GM10248 (cell line): ENCODE results near the gene TRIM15.
A peak's percentile ranks its signal among the peaks of the same experiment; 100 is the strongest.

Experiments used
- CTCF ChIA-PET: fragments of 300-600 bp; sonication (Branson Sonifier 250); formaldehyde crosslinking; extraction: SDS; loops from one replicate; lab custom pipeline; 2021; ENCODE audit warnings: antibody characterized with exemption; lab: Yijun Ruan, JAX
- POLR2A ChIA-PET: fragments of 350-650 bp; sonication (Branson Sonifier 250); formaldehyde crosslinking; extraction: SDS; loops from one replicate; lab custom pipeline; 2020; ENCODE audit warnings: antibody characterized with exemption; lab: Yijun Ruan, JAX
- DNase-seq: peaks from one replicate; pipeline ENCODE4 v3.0.0; 2012; ENCODE audit errors: extremely low spot score
- TF ChIP-seq, protein P1 (sequence below): IDR thresholded peaks from 2 replicates; pipeline ENCODE4 v1.5.1; 2012; ENCODE audit warnings: mild to moderate bottlenecking, low read depth; ENCODE audit errors: extremely low read depth, missing control alignments, control extremely low read depth

The TRIM15 gene

DNA sequence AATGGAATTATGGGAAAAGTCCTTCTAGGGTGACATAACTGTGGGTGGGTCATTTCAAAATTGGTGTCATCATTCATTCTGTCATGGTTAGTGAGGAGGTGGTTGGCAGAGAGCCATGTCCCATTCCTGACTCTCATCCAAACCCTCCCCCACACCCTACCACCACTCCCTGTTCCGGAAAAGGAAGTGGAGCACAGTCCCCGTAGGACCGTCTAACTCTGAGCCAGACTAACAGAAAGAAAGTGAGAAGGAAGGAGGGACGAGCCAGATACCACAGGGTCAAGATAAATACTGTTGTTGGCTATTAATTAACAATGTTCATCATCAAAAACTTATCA is 7.1 kb upstream of the TRIM15 start:
- TF ChIP-seq, protein P1, sequence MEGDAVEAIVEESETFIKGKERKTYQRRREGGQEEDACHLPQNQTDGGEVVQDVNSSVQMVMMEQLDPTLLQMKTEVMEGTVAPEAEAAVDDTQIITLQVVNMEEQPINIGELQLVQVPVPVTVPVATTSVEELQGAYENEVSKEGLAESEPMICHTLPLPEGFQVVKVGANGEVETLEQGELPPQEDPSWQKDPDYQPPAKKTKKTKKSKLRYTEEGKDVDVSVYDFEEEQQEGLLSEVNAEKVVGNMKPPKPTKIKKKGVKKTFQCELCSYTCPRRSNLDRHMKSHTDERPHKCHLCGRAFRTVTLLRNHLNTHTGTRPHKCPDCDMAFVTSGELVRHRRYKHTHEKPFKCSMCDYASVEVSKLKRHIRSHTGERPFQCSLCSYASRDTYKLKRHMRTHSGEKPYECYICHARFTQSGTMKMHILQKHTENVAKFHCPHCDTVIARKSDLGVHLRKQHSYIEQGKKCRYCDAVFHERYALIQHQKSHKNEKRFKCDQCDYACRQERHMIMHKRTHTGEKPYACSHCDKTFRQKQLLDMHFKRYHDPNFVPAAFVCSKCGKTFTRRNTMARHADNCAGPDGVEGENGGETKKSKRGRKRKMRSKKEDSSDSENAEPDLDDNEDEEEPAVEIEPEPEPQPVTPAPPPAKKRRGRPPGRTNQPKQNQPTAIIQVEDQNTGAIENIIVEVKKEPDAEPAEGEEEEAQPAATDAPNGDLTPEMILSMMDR, result no peak
- CTCF ChIA-PET, result interaction anchor here (1.0 to 3.2 kb wide), 2 partner anchors 25 to 53 kb away, joined by 3 to 17 read pairs; no protein-coding TSS in a partner anchor
- no peak for DNase-seq
- POLR2A ChIA-PET, result no interaction called here

GRCh38 chr6:30156774-30157173 is 6.6 kb upstream of the TRIM15 start:
- no peak for DNase-seq
- ChIA-PET POLR2A (no interaction called here), CTCF (no interaction called here)
- TF ChIP-seq, protein P1, result no peak

- POLR2A ChIA-PET, result no interaction called here
- DNase-seq, result no peak
- TF ChIP-seq, protein P1, result no peak
- CTCF ChIA-PET, result interaction anchor here (2.0 kb wide), 1 partner anchor 11 kb away, joined by 4 read pairs; no protein-coding TSS in a partner anchor
Observed at GRCh38 chr6:30157581-30157980, 5.8 kb upstream of the TRIM15 start.

- ChIA-PET CTCF (interaction anchor here (1.2 to 2.0 kb wide), 2 partner anchors 10 to 27 kb away, joined by 4 to 5 read pairs; no protein-coding TSS in a partner anchor), POLR2A (no interaction called here)
- DNase-seq, result no peak
- TF ChIP-seq, protein P1, result no peak
Observed at GRCh38 chr6:30157999-30158398, 5.3 kb upstream of the TRIM15 start.

DNA sequence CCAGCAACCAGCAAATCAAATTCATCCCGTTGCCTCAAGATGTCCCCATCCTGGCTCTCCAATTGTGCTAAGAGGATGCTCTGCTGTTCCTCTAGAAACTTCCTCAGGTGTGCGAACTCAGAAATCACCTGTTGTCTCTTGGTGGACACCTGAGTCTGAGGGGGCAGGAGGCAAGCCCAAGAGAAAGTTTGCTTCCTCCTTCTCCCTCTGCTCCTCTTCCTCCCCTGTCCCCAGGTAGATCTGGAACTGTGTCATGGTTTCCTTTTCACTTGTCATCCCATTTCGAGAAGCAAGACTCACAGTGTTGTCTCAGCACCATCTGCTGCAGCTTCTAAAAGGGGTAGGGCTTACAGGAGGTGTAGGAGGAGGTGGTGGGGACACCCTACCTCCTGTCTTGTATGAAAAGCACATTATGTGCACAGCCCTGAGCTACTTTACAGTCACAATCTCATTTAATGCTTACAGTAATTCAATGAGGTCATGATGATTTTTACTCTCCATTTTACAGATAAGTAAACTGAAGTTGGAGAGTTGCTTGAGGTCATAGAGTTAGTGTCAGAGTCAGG is 4.8 kb upstream of the TRIM15 start:
- ChIA-PET POLR2A (no interaction called here), CTCF (interaction anchor here (1.2 to 2.0 kb wide), 2 partner anchors 10 to 28 kb away, joined by 4 to 5 read pairs; no protein-coding TSS in a partner anchor)
- TF ChIP-seq, protein P1, result no peak
- DNase-seq, result peak; percentile 45

DNA sequence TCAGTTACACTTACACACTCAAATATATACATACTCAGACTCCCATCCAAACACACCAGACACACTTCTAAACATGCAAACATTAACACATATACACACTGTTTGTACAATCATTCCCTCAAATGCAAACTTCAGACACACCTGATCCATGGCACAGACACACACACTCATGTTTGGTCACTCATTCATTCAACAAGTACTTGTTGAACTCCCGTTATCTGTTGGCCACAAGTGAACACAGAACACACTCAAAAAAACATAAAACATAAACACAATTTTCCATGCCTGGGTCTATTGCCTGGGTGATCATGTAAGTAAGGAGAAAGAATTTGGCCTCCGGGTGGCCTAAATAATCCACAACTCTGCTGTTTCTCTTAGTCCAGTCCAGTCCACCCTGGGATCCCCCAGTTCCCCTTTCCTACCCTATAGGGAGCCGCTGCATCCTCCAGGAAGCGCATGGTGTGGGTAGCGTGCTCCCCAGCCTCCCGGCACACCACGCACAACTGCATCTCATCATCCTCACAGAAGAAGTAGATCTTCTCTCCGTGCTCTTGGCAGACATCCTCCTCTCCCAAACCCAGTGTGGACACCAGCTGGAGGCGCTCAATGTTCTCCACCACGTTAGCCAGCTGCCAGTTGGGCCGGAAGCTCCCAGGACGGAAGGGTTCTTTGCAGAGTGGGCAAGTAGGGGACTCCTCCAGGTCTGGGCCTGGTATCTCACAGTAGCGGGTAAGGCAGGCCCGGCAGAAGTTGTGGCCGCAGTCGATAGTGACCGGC is 3.1 kb upstream of the TRIM15 start:
- DNase-seq, result no peak
- TF ChIP-seq, protein P1, result no peak
- ChIA-PET CTCF (no interaction called here), POLR2A (no interaction called here)
